HG02970 (cell line): Measurements from ENCODE around the gene KIF3B.
"Not testable (repeated sequence)": the region's sequence is repeated elsewhere in the genome, so short reads cannot be mapped to it uniquely, and the experiment has no call there.

Experiments
- ATAC-seq: cut with Tn5 transposase; IDR thresholded peaks from one replicate; pipeline ENCODE4 v1.9.1; 2021; ENCODE audit warnings: mild to moderate bottlenecking, moderate library complexity, moderate number of reproducible peaks; ENCODE audit not compliant: unreplicated experiment, low FRiP score

KIF3B gene

GRCh38 chr20:32326504-32326845, 49.0 kb downstream of the KIF3B start:
- no peak for ATAC-seq

GRCh38 chr20:32327087-32327681, 49.7 kb downstream of the KIF3B start:
- no peak for ATAC-seq

GRCh38 chr20:32329817-32330554, 52.5 kb downstream of the KIF3B start:
- ATAC-seq = no peak

GRCh38 chr20:32330555-32330897, 53.1 kb downstream of the KIF3B start:
- ATAC-seq = no peak

GRCh38 chr20:32332614-32333013, 55.2 kb downstream of the KIF3B start:
- no peak for ATAC-seq

GRCh38 chr20:32333181-32333987, 55.9 kb downstream of the KIF3B start:
- no peak for ATAC-seq

GRCh38 chr20:32333988-32334885, 56.8 kb downstream of the KIF3B start:
- ATAC-seq = no peak

GRCh38 chr20:32336918-32337347, 59.5 kb downstream of the KIF3B start:
- ATAC-seq = no peak

GRCh38 chr20:32337937-32338661, 60.6 kb downstream of the KIF3B start:
- no peak for ATAC-seq

- ATAC-seq = no peak
These were observed 61.2 kb downstream of the KIF3B start for GRCh38 chr20:32338665-32339064.

- no peak for ATAC-seq
These were observed 61.7 kb downstream of the KIF3B start for GRCh38 chr20:32339116-32339515.

GRCh38 chr20:32341053-32341452, 63.6 kb downstream of the KIF3B start:
- ATAC-seq = not testable (repeated sequence)

GRCh38 chr20:32343439-32343838, 66.0 kb downstream of the KIF3B start:
- ATAC-seq = no peak

GRCh38 chr20:32344835-32345506, 67.5 kb downstream of the KIF3B start:
- ATAC-seq = no peak

- ATAC-seq = no peak
These were observed 70.8 kb downstream of the KIF3B start for GRCh38 chr20:32348207-32348606.

GRCh38 chr20:32350421-32350820, 73.0 kb downstream of the KIF3B start:
- ATAC-seq = no peak

- no peak for ATAC-seq
These were observed 74.8 kb downstream of the KIF3B start for GRCh38 chr20:32352121-32352720.

GRCh38 chr20:32353848-32354496, 76.5 kb downstream of the KIF3B start:
- ATAC-seq = no peak
